ENCODE data around the gene TNNT1. TPM values are rescaled to one million over a fixed set of nuclear protein-coding genes. Genes with fewer than 3 reads are reported as not detected.

The TNNT1 gene
- total RNA-seq, 1 experiment from 2014 or later, result 188 TPM

- H3K36me3 ChIP-seq (ENCODE audit: control insufficient read depth in 1 of 2, insufficient read depth in 2 of 2, low read length in 2 of 2), result no peaks in the 10 kb centered on the region; a peak in 1 of 4 replicates
- H3K27me3 ChIP-seq (ENCODE audit: insufficient read depth, low read length), result no peaks in the 10 kb centered on the region
- no peak overlapping the region for H2AFZ ChIP-seq (ENCODE audit: low read depth, low read length, poor library complexity, severe bottlenecking)
- H3K4me3 ChIP-seq (replicated peaks in 1 of 2; ENCODE audit: low read depth in 1 of 2, low read length in 2 of 2), result peak overlapping the region; percentile 67 to 74
- intact Hi-C loops (cut with micrococcal nuclease), result loop anchor here (5.0 kb wide), 1 partner anchor 77 kb away; no protein-coding TSS in a partner anchor
- peak overlapping the region; percentile 78 for H3K27ac ChIP-seq (ENCODE audit: low read depth, low read length)
- RAD21 ChIA-PET (ENCODE audit: low non-redundant PET in 1 of 2, low total read pairs in 2 of 2, uncharacterized antibody in 2 of 2, unreplicated experiment in 2 of 2), result interaction anchor here (1.4 to 2.6 kb wide), 3 partner anchors 12 to 18 kb away, joined by 9 to 13 read pairs (median 11); no protein-coding TSS in a partner anchor
- no peaks in the 10 kb centered on the region for H3K9me2 ChIP-seq (ENCODE audit: insufficient read depth)
- BruUV-seq (replicated peaks), result TSS peak; percentile 63
- ATAC-seq, result peak; percentile 51
- CTCF ChIA-PET, result interaction anchor here (0.6 to 3.0 kb wide), 8 partner anchors 12 to 69 kb away, joined by 3 to 53 read pairs (median 4); partner anchors contain the start of genes PTPRH and TNNT1
- DNase-seq (ENCODE audit: low read depth, low spot score), result no peak
- H3K4me2 ChIP-seq (ENCODE audit: low read length), result peak overlapping the region; percentile 96
- POLR2A ChIA-PET, result interaction anchor here (0.5 to 2.9 kb wide), 7 partner anchors 12 to 472 kb away, joined by 3 to 24 read pairs (median 4); partner anchors contain the start of genes PPP6R1 and PTPRH
- peaks cover 13 to 51% of the 10 kb centered on the region in 2 experiments for H3K4me1 ChIP-seq (ENCODE audit: control insufficient read depth in 1 of 2, insufficient read depth in 2 of 2, low read length in 2 of 2)
- no peaks in the 10 kb centered on the region for H3K9me3 ChIP-seq (ENCODE audit: control insufficient read depth in 1 of 2, insufficient read depth in 1 of 2, low read depth in 1 of 2, low read length in 2 of 2)
- H3K79me2 ChIP-seq (ENCODE audit: insufficient read depth, low read length), result peaks cover 12% of the 10 kb centered on the region
- peak; percentile 72 for TF ChIP-seq POLR2AphosphoS5 (IDR thresholded peaks at IDR 0.05; ENCODE audit: low read depth, low read length)
- TF ChIP-seq ELF1 (IDR thresholded peaks at IDR 0.05; ENCODE audit: borderline replicate concordance, low read depth), result no peak
- no peaks in the 10 kb centered on the region for H4K20me1 ChIP-seq (ENCODE audit: insufficient read depth)
- peak overlapping the region; percentile 81 for H3K9ac ChIP-seq (ENCODE audit: low read length)
Observed at GRCh38 chr19:55158848-55159749, 10.1 kb upstream of the TNNT1 start.

- ChIA-PET CTCF (interaction anchor here (0.9 to 3.0 kb wide), 5 partner anchors 11 to 49 kb away, joined by 3 to 53 read pairs (median 3); partner anchors contain the start of gene TNNT1), POLR2A (interaction anchor here (0.7 to 2.9 kb wide), 4 partner anchors 12 to 51 kb away, joined by 3 to 24 read pairs (median 3); partner anchors contain the start of gene PTPRH), RAD21 (ENCODE audit: low non-redundant PET in 1 of 2, low total read pairs in 2 of 2, uncharacterized antibody in 2 of 2, unreplicated experiment in 2 of 2) (interaction anchor here (0.7 to 2.6 kb wide), 3 partner anchors 12 to 297 kb away, joined by 3 to 13 read pairs (median 11); no protein-coding TSS in a partner anchor)
- Histone ChIP-seq H3K79me2 (ENCODE audit: insufficient read depth, low read length) (peaks cover 12% of the 10 kb centered on the region), H3K27me3 (ENCODE audit: insufficient read depth, low read length) (no peaks in the 10 kb centered on the region), H2AFZ (ENCODE audit: low read depth, low read length, poor library complexity, severe bottlenecking) (no peak overlapping the region), H3K9ac (ENCODE audit: low read length) (peak overlapping the region; percentile 81), H4K20me1 (ENCODE audit: insufficient read depth) (no peaks in the 10 kb centered on the region), H3K4me1 (ENCODE audit: control insufficient read depth in 1 of 2, insufficient read depth in 2 of 2, low read length in 2 of 2) (peaks cover 13 to 51% of the 10 kb centered on the region in 2 experiments), H3K36me3 (ENCODE audit: control insufficient read depth in 1 of 2, insufficient read depth in 2 of 2, low read length in 2 of 2) (no peaks in the 10 kb centered on the region; a peak in 1 of 4 replicates), H3K9me3 (ENCODE audit: control insufficient read depth in 1 of 2, insufficient read depth in 1 of 2, low read depth in 1 of 2, low read length in 2 of 2) (no peaks in the 10 kb centered on the region), H3K27ac (ENCODE audit: low read depth, low read length) (peak overlapping the region; percentile 78), H3K9me2 (ENCODE audit: insufficient read depth) (no peaks in the 10 kb centered on the region), H3K4me3 (replicated peaks in 1 of 2; ENCODE audit: low read depth in 1 of 2, low read length in 2 of 2) (peak overlapping the region in 1 of 2 experiments; percentile 74; a peak in 3 of 4 replicates), H3K4me2 (ENCODE audit: low read length) (peak overlapping the region; percentile 96)
- DNase-seq (ENCODE audit: low read depth, low spot score) (no peak), ATAC-seq (no peak)
- intact Hi-C loops (cut with micrococcal nuclease), result loop anchor here (5.0 kb wide), 1 partner anchor 76 kb away; no protein-coding TSS in a partner anchor
- no TSS peak for BruUV-seq (replicated peaks)
- TF ChIP-seq ATF3 (IDR thresholded peaks at IDR 0.05) (no peak), CEBPB (IDR thresholded peaks at IDR 0.05; ENCODE audit: low read depth) (no peak), YY1 (IDR thresholded peaks at IDR 0.05; ENCODE audit: extremely low read depth, insufficient replicate concordance, low read depth, low read length) (no peak), EZH2 (IDR thresholded peaks at IDR 0.05) (no peak), POLR2AphosphoS5 (IDR thresholded peaks at IDR 0.05; ENCODE audit: low read depth, low read length) (no peak), JUND (IDR thresholded peaks at IDR 0.05) (no peak), SRF (IDR thresholded peaks at IDR 0.05; ENCODE audit: low read depth) (no peak), EGR1 (IDR thresholded peaks at IDR 0.05; ENCODE audit: low read depth) (no peak), EZH2phosphoT487 (IDR thresholded peaks at IDR 0.05; ENCODE audit: borderline replicate concordance) (no peak), TCF7L2 (IDR thresholded peaks at IDR 0.05; ENCODE audit: borderline replicate concordance, extremely low read depth, insufficient read depth, insufficient read length) (no peak)
- TF ChIP-seq, protein P1, sequence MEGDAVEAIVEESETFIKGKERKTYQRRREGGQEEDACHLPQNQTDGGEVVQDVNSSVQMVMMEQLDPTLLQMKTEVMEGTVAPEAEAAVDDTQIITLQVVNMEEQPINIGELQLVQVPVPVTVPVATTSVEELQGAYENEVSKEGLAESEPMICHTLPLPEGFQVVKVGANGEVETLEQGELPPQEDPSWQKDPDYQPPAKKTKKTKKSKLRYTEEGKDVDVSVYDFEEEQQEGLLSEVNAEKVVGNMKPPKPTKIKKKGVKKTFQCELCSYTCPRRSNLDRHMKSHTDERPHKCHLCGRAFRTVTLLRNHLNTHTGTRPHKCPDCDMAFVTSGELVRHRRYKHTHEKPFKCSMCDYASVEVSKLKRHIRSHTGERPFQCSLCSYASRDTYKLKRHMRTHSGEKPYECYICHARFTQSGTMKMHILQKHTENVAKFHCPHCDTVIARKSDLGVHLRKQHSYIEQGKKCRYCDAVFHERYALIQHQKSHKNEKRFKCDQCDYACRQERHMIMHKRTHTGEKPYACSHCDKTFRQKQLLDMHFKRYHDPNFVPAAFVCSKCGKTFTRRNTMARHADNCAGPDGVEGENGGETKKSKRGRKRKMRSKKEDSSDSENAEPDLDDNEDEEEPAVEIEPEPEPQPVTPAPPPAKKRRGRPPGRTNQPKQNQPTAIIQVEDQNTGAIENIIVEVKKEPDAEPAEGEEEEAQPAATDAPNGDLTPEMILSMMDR (IDR thresholded peaks at IDR 0.05 in 2 of 3, conservative IDR thresholded peaks at IDR 0.05 in 1 of 3; ENCODE audit: borderline replicate concordance in 1 of 3, insufficient read depth in 1 of 3, low read depth in 2 of 3, low read length in 2 of 3), result no peak
Observed at GRCh38 chr19:55158423-55158822, 9.4 kb upstream of the TNNT1 start.
